Activated naive CD4-positive, alpha-beta T cell treated with anti-CD3 and anti-CD28 coated beads for 36 hours (primary cell): ENCODE data around the gene STARD10. TPM values are rescaled to one million over a fixed set of nuclear protein-coding genes. Genes with fewer than 3 reads are reported as not detected.

Experiments used
- CTCF ChIA-PET: fragments of 350-600 bp; sonication (Branson Sonifier 250); formaldehyde crosslinking; loops from one replicate; lab custom pipeline; 2021; ENCODE audit warnings: antibody characterized with exemption; lab: Charles Lee
- DNase-seq: peaks from one replicate; pipeline ENCODE4 v3.0.0-alpha.2; 2020
- H3K27ac Mint-ChIP-seq: one replicate; pipeline ENCODE4 v1.8.0; 2021; ENCODE audit warnings: mild to moderate bottlenecking, mixed read lengths
- H3K27me3 Mint-ChIP-seq: one replicate; pipeline ENCODE4 v1.8.0; 2021; ENCODE audit warnings: low read depth, mixed read lengths
- H3K36me3 Mint-ChIP-seq: one replicate; pipeline ENCODE4 v1.8.0; 2021; ENCODE audit warnings: low read depth, mixed read lengths
- H3K4me1 Mint-ChIP-seq: one replicate; pipeline ENCODE4 v1.8.0; 2021; ENCODE audit warnings: low read depth, mixed read lengths
- H3K4me3 Mint-ChIP-seq: one replicate; pipeline ENCODE4 v1.8.0; 2021; ENCODE audit warnings: mild to moderate bottlenecking, moderate library complexity, mixed read lengths
- H3K9me3 Mint-ChIP-seq: one replicate; pipeline ENCODE4 v1.8.0; 2021; ENCODE audit warnings: mixed read lengths
- intact Hi-C: fragments of 100-400 bp; cut with micrococcal nuclease; formaldehyde crosslinking; loops from one replicate; pipeline ENCODE4 v1.15.1; 2023
- total RNA-seq, 2 experiments: library from RNA; stranded (reverse); gene quantifications; one replicate each; pipeline ENCODE4 v1.2.3, GENCODE V29; 2021

STARD10 gene
- total RNA-seq, 2 experiments from 2014 or later: 11.9 to 12.0 TPM

GRCh38 chr11:72723508-72723907 lies 70.3 kb downstream of the STARD10 start:
- no peak for DNase-seq
- peaks cover 42% of the 10 kb centered on the region for H3K4me1 Mint-ChIP-seq
- peak overlapping the region; percentile 95 for H3K27ac Mint-ChIP-seq
- intact Hi-C loops: loop anchor here (5.0 to 10.0 kb wide), 2 partner anchors 421 to 519 kb away; partner anchors contain the start of gene FCHSD2
- no peak overlapping the region for H3K4me3 Mint-ChIP-seq
- no peaks in the 10 kb centered on the region for H3K9me3 Mint-ChIP-seq
- peaks cover 3% of the 10 kb centered on the region for H3K36me3 Mint-ChIP-seq
- CTCF ChIA-PET: interaction anchor here (0.8 to 11.6 kb wide), 7 partner anchors 11 to 454 kb away, joined by 3 to 161 read pairs (median 5); partner anchors contain the start of genes ATG16L2 and STARD10
- no peaks in the 10 kb centered on the region for H3K27me3 Mint-ChIP-seq

DNA sequence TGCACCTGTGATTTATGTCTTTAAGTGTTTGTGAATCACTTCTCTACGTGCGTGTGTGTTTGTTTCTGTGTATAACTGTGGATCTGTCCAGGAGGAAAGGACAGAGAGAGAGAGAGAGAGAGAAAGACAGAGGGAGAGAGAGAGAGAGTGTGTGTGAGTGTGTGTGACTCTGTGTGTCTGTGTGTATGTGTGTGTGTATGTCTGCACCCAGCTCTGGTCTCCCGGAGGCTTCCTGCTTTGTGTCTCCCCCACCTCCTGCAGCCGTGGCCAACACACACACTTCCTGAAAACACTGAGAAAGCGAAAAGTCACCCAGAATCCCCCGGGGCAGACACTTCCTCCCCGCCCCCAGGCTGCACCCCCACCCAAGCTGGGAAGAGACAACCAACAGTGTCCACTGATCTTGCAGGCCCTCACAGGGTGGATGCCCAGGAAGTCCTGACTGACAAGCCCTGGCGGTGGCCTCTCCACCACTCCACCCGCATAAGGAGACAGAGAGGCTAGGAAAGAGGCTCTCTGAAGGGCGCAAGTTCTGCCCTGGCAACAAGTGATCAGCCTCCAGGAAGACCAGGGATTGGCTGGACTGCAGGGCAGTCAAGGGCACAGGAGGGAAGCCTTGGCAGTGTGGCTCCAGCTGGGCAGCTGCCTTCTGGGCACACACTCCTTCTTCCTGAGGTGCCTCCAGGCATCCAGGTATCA lies 71.6 kb downstream of the STARD10 start:
- no peaks in the 10 kb centered on the region for H3K9me3 Mint-ChIP-seq
- no peaks in the 10 kb centered on the region for H3K27me3 Mint-ChIP-seq
- CTCF ChIA-PET: interaction anchor here (0.7 to 11.6 kb wide), 5 partner anchors 12 to 92 kb away, joined by 3 to 161 read pairs (median 15); partner anchors contain the start of genes ATG16L2 and STARD10
- DNase-seq: peak; percentile 93
- peak overlapping the region; percentile 95 for H3K27ac Mint-ChIP-seq
- peaks cover 3% of the 10 kb centered on the region for H3K36me3 Mint-ChIP-seq
- intact Hi-C loops: loop anchor here (1.0 to 10.0 kb wide), 4 partner anchors 14 to 520 kb away; partner anchors contain the start of gene FCHSD2
- peak overlapping the region; percentile 90 for H3K4me3 Mint-ChIP-seq
- H3K4me1 Mint-ChIP-seq: peaks cover 49% of the 10 kb centered on the region

GRCh38 chr11:72721689-72722049 lies 72.2 kb downstream of the STARD10 start:
- intact Hi-C loops: loop anchor here (1.0 to 10.0 kb wide), 4 partner anchors 15 to 521 kb away; partner anchors contain the start of gene FCHSD2
- H3K27ac Mint-ChIP-seq: peak overlapping the region; percentile 95
- peaks cover 49% of the 10 kb centered on the region for H3K4me1 Mint-ChIP-seq
- H3K36me3 Mint-ChIP-seq: peaks cover 3% of the 10 kb centered on the region
- H3K4me3 Mint-ChIP-seq: peak overlapping the region; percentile 90
- DNase-seq: peak; percentile 53
- CTCF ChIA-PET: interaction anchor here (3.8 to 11.6 kb wide), 3 partner anchors 13 to 92 kb away, joined by 15 to 161 read pairs (median 58); partner anchors contain the start of genes ATG16L2 and STARD10
- no peaks in the 10 kb centered on the region for H3K27me3 Mint-ChIP-seq
- no peaks in the 10 kb centered on the region for H3K9me3 Mint-ChIP-seq

- no peak for DNase-seq
- Mint-ChIP-seq H3K27me3 (no peaks in the 10 kb centered on the region), H3K4me3 (peak overlapping the region; percentile 90), H3K4me1 (peaks cover 49% of the 10 kb centered on the region), H3K27ac (peak overlapping the region; percentile 95), H3K36me3 (peaks cover 3% of the 10 kb centered on the region), H3K9me3 (no peaks in the 10 kb centered on the region)
- CTCF ChIA-PET: interaction anchor here (1.4 to 11.6 kb wide), 4 partner anchors 13 to 93 kb away, joined by 4 to 161 read pairs (median 36); partner anchors contain the start of genes ATG16L2 and STARD10
- intact Hi-C loops: loop anchor here (5.0 to 10.0 kb wide), 2 partner anchors 424 to 521 kb away; partner anchors contain the start of gene FCHSD2
Observed at GRCh38 chr11:72721276-72721675, 72.6 kb downstream of the STARD10 start.

DNA sequence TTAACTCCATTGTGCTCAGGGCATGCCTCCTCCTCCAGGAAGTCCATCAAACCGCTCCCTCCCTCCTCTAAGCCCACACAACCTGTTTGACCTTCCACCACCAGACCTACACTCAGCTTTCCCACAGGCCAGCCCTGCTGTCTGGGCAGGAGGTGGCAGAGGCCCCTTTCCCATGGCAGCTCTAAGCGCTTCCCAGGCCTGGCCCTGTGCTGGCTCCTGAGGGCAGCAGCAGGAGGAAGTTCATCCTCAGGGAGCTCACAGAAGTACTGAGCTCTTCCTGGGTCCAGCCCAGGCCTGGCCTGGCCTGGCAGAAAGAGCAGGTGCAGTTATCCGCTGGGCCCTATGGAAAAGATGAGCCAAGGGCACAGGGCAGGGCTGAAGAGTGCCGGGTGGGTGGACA lies 73.1 kb downstream of the STARD10 start:
- no peak for DNase-seq
- Mint-ChIP-seq H3K4me3 (peak overlapping the region; percentile 90), H3K27me3 (no peaks in the 10 kb centered on the region), H3K27ac (peak overlapping the region; percentile 95), H3K4me1 (peaks cover 52% of the 10 kb centered on the region), H3K9me3 (no peaks in the 10 kb centered on the region), H3K36me3 (peaks cover 3% of the 10 kb centered on the region)
- intact Hi-C loops: loop anchor here (5.0 to 10.0 kb wide), 2 partner anchors 424 to 522 kb away; partner anchors contain the start of gene FCHSD2
- CTCF ChIA-PET: interaction anchor here (0.7 to 11.6 kb wide), 4 partner anchors 36 to 191 kb away, joined by 4 to 161 read pairs (median 10); partner anchors contain the start of genes ATG16L2 and STARD10

DNA sequence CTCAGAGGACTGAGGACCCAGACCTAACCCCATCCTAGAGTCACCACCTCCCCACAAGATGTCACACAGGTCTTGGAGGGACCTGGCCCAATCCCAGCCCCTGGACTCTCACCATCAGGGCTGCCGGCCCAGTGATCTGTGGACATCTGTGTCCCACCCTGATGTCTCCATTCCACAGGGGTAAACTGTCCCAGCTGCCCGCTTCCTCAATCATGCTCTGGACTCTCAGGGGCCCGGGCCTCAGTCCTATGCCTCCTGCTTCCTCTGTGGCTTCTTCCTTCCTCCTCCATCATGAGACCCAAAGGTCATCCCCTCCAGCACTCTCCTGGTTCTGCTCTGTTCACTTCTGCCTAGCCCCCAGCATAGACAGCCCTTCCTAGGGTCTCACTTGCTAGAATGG lies 73.8 kb downstream of the STARD10 start:
- Mint-ChIP-seq H3K4me1 (peaks cover 48% of the 10 kb centered on the region), H3K9me3 (no peaks in the 10 kb centered on the region), H3K36me3 (peaks cover 3% of the 10 kb centered on the region), H3K4me3 (peak overlapping the region; percentile 90), H3K27ac (peak overlapping the region; percentile 95), H3K27me3 (no peaks in the 10 kb centered on the region)
- DNase-seq: no peak
- intact Hi-C loops: loop anchor here (5.0 to 10.0 kb wide), 2 partner anchors 425 to 522 kb away; partner anchors contain the start of gene FCHSD2
- CTCF ChIA-PET: interaction anchor here (0.7 to 11.6 kb wide), 4 partner anchors 36 to 191 kb away, joined by 4 to 161 read pairs (median 10); partner anchors contain the start of genes ATG16L2 and STARD10

- no peak for DNase-seq
- peaks cover 51% of the 10 kb centered on the region for H3K4me1 Mint-ChIP-seq
- peak overlapping the region; percentile 16 for H3K27ac Mint-ChIP-seq
- CTCF ChIA-PET: interaction anchor here (11.6 kb wide), 1 partner anchor 73 kb away, joined by 161 read pairs; the partner anchor contains the start of gene STARD10
- intact Hi-C loops: no loop called here
- H3K27me3 Mint-ChIP-seq: no peaks in the 10 kb centered on the region
- no peaks in the 10 kb centered on the region for H3K9me3 Mint-ChIP-seq
- peaks cover 3% of the 10 kb centered on the region for H3K36me3 Mint-ChIP-seq
- H3K4me3 Mint-ChIP-seq: peak overlapping the region; percentile 90
Observed at GRCh38 chr11:72719551-72719950, 74.3 kb downstream of the STARD10 start.

DNA sequence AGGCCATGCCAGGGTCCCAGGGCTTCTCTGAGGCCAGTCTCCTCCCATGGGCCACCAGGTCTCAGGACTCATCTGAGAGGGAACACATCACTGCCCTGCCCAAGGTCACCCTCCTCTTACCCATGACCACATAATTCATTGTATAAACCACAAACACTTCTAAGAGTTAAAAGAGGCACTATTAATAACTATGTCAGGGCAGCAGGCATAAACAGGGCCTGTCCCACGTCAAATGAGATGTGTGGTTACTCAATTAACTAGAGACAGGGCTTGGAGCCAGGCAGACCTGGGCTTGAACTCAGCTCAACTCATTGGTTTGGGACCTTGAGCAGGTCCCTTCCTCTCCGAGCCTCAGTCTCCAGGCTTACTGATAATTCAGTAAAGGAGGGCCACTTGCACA lies 74.7 kb downstream of the STARD10 start:
- peak overlapping the region; percentile 16 for H3K27ac Mint-ChIP-seq
- DNase-seq: no peak
- intact Hi-C loops: no loop called here
- H3K27me3 Mint-ChIP-seq: no peaks in the 10 kb centered on the region
- H3K36me3 Mint-ChIP-seq: peaks cover 3% of the 10 kb centered on the region
- no peak overlapping the region for H3K4me3 Mint-ChIP-seq
- H3K9me3 Mint-ChIP-seq: no peaks in the 10 kb centered on the region
- CTCF ChIA-PET: interaction anchor here (11.6 kb wide), 1 partner anchor 73 kb away, joined by 161 read pairs; the partner anchor contains the start of gene STARD10
- peaks cover 51% of the 10 kb centered on the region for H3K4me1 Mint-ChIP-seq

DNA sequence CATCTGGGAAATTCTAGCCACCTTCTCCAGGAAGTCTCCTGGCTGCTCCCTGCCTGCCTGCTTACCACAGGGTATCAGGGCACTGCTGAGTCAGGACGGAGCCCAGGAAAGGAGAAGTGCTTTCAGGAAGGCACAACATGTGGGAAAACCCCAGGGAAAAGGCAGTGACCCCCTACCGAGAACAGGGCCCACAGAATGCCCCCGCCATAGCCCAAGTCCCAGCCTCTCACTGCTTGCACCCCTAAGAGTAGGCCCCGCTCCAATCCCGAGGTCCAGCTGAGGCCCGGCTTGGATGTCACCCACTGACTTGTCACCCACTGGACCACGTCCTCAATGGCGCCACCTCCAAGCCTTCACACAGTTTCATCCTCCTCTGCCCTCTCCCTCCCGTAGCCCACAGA lies 75.7 kb downstream of the STARD10 start:
- CTCF ChIA-PET: interaction anchor here (11.6 kb wide), 1 partner anchor 74 kb away, joined by 161 read pairs; the partner anchor contains the start of gene STARD10
- peaks cover 51% of the 10 kb centered on the region for H3K4me1 Mint-ChIP-seq
- no peak for DNase-seq
- no peak overlapping the region for H3K4me3 Mint-ChIP-seq
- H3K9me3 Mint-ChIP-seq: no peaks in the 10 kb centered on the region
- peaks cover 3% of the 10 kb centered on the region for H3K36me3 Mint-ChIP-seq
- intact Hi-C loops: no loop called here
- H3K27me3 Mint-ChIP-seq: no peaks in the 10 kb centered on the region
- H3K27ac Mint-ChIP-seq: no peak overlapping the region

GRCh38 chr11:72716788-72717435 lies 76.9 kb downstream of the STARD10 start:
- Mint-ChIP-seq H3K9me3 (no peaks in the 10 kb centered on the region), H3K4me3 (no peak overlapping the region), H3K36me3 (peaks cover under 1% of the 10 kb centered on the region), H3K27ac (no peak overlapping the region), H3K27me3 (no peaks in the 10 kb centered on the region), H3K4me1 (peaks cover 44% of the 10 kb centered on the region)
- intact Hi-C loops: no loop called here
- DNase-seq: no peak
- CTCF ChIA-PET: interaction anchor here (0.6 to 1.6 kb wide), 3 partner anchors 8 to 277 kb away, joined by 3 to 5 read pairs (median 3); no protein-coding TSS in a partner anchor

DNA sequence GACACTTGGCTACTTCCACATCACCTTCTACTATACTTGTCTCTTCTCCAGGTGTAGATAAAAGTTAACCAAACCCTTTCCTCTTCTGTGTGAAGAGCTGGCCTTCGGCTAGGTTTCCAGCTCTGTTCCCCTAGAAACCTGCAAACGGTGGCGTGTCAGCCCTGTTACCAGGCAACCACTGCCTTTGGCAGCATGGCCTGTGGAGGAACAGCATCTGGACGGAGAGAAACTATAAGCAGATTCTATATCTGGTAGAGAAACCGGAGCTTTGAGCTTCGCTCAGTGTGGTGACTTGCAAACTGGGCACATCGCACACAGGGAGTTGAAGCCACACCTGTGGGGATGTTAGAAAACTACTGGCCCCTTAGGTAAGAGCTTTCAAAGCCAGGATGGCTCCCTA lies 77.6 kb downstream of the STARD10 start:
- Mint-ChIP-seq H3K9me3 (no peaks in the 10 kb centered on the region), H3K4me3 (no peak overlapping the region), H3K27me3 (no peaks in the 10 kb centered on the region), H3K4me1 (peaks cover 44% of the 10 kb centered on the region), H3K36me3 (peaks cover under 1% of the 10 kb centered on the region), H3K27ac (no peak overlapping the region)
- intact Hi-C loops: no loop called here
- no peak for DNase-seq
- CTCF ChIA-PET: interaction anchor here (0.6 to 1.6 kb wide), 3 partner anchors 9 to 277 kb away, joined by 3 to 5 read pairs (median 3); no protein-coding TSS in a partner anchor
